Measurements from ENCODE around the gene MPP7. TPM values are rescaled to one million over a fixed set of nuclear protein-coding genes. Genes with fewer than 3 reads are reported as not detected.

Gene MPP7
- total RNA-seq, 6 donors from 2014 or later = 11.8 to 45.1 (median 24.3) TPM

GRCh38 chr10:28278842-28279241 is 24.0 kb downstream of the MPP7 start:
- TF ChIP-seq, protein P1, sequence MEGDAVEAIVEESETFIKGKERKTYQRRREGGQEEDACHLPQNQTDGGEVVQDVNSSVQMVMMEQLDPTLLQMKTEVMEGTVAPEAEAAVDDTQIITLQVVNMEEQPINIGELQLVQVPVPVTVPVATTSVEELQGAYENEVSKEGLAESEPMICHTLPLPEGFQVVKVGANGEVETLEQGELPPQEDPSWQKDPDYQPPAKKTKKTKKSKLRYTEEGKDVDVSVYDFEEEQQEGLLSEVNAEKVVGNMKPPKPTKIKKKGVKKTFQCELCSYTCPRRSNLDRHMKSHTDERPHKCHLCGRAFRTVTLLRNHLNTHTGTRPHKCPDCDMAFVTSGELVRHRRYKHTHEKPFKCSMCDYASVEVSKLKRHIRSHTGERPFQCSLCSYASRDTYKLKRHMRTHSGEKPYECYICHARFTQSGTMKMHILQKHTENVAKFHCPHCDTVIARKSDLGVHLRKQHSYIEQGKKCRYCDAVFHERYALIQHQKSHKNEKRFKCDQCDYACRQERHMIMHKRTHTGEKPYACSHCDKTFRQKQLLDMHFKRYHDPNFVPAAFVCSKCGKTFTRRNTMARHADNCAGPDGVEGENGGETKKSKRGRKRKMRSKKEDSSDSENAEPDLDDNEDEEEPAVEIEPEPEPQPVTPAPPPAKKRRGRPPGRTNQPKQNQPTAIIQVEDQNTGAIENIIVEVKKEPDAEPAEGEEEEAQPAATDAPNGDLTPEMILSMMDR (IDR thresholded peaks at IDR 0.05) = no peak
- TF ChIP-seq POLR2A (IDR thresholded peaks at IDR 0.05) (no peak), POLR2AphosphoS5 (IDR thresholded peaks at IDR 0.05) (no peak), EP300 (IDR thresholded peaks at IDR 0.05) (no peak)
- H3K9me3 ChIP-seq = no peaks in the 10 kb centered on the region
- no peak overlapping the region for H3K4me3 ChIP-seq
- no peak for DNase-seq
- WGBS, 2 donors = 58 to 77% methylated on average over 4 of the region's 4 CpGs
- H3K27ac ChIP-seq = no peak overlapping the region
- no peaks in the 10 kb centered on the region for H3K36me3 ChIP-seq
- ATAC-seq (ENCODE audit: low FRiP score in 2 of 2) = no peak
- H3K4me1 ChIP-seq = peaks cover 0 to 8% (median 0%) of the 10 kb centered on the region in 4 donors
- no peaks in the 10 kb centered on the region for H3K27me3 ChIP-seq

DNA sequence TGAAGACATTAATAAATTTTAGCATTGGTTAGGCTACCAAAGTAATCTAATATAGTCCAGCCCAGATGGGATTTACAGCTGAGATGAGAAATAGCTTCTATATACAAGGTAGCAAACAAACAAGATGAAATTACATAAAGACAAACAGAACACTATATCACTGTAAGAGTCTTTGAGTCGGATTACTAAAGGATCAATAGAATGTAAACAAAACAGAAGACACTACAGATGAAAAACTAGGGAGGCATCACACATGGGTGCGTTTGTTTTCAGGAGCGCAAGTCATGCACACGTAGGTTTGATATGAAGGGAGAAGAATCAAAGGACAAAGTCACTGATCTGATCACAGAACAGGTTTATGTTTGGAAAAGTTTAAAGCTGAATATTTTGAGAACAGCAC is 26.5 kb downstream of the MPP7 start:
- TF ChIP-seq POLR2AphosphoS5 (IDR thresholded peaks at IDR 0.05) (no peak), POLR2A (IDR thresholded peaks at IDR 0.05) (no peak)
- TF ChIP-seq, protein P1 (IDR thresholded peaks at IDR 0.05) = no peak
- Histone ChIP-seq H3K36me3 (no peaks in the 10 kb centered on the region), H3K4me1 (no peaks in the 10 kb centered on the region), H3K27me3 (no peaks in the 10 kb centered on the region), H3K4me3 (no peak overlapping the region), H3K27ac (no peak overlapping the region), H3K9me3 (no peaks in the 10 kb centered on the region)
- ATAC-seq (ENCODE audit: low FRiP score in 2 of 2) (no peak), DNase-seq (no peak)
- WGBS, 2 donors = 89 to 94% methylated on average over 4 of the region's 4 CpGs

DNA sequence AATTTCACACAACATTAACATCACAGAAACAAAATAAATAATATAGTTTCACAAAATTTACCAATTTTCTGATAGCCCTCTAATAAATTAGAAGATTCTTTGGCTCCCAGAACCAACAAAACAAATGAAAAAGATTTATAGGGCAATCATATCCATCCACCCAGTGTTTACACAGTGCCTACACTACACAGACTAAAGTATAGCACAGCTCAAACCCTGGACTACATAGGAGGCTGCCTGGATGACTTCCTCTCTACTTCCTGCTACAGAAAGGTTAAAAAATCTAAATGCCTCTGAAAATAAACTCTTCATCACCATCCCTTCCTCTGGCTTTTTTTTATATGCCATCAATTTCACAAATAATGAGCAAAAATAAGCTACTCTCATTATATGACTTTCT is 28.4 kb downstream of the MPP7 start:
- no peak for ATAC-seq (ENCODE audit: low FRiP score in 2 of 2)
- TF ChIP-seq EP300 (IDR thresholded peaks at IDR 0.05) = no peak
- TF ChIP-seq, protein P1 (IDR thresholded peaks at IDR 0.05) = no peak
- no peak for TF ChIP-seq POLR2A (IDR thresholded peaks at IDR 0.05)
- Histone ChIP-seq H3K4me1 (no peaks in the 10 kb centered on the region), H3K36me3 (no peaks in the 10 kb centered on the region), H3K4me3 (no peak overlapping the region), H3K27me3 (no peaks in the 10 kb centered on the region), H3K27ac (no peak overlapping the region), H3K9me3 (no peaks in the 10 kb centered on the region)
- no peak for DNase-seq

- DNase-seq (no peak), ATAC-seq (ENCODE audit: low FRiP score in 2 of 2) (no peak)
- Histone ChIP-seq H3K27ac (no peak overlapping the region), H3K36me3 (no peaks in the 10 kb centered on the region), H3K9me3 (no peaks in the 10 kb centered on the region), H3K4me1 (no peaks in the 10 kb centered on the region), H3K4me3 (no peak overlapping the region), H3K27me3 (no peaks in the 10 kb centered on the region)
- 75 to 76% methylated on average over 5 of the region's 5 CpGs for WGBS, 2 donors
- no peak for TF ChIP-seq POLR2AphosphoS5 (IDR thresholded peaks at IDR 0.05)
- TF ChIP-seq POLR2A (IDR thresholded peaks at IDR 0.05) = no peak
- TF ChIP-seq, protein P1 (IDR thresholded peaks at IDR 0.05) = no peak
- TF ChIP-seq EP300 (IDR thresholded peaks at IDR 0.05) = no peak
These were observed 29.5 kb downstream of the MPP7 start for GRCh38 chr10:28273343-28273742.

DNA sequence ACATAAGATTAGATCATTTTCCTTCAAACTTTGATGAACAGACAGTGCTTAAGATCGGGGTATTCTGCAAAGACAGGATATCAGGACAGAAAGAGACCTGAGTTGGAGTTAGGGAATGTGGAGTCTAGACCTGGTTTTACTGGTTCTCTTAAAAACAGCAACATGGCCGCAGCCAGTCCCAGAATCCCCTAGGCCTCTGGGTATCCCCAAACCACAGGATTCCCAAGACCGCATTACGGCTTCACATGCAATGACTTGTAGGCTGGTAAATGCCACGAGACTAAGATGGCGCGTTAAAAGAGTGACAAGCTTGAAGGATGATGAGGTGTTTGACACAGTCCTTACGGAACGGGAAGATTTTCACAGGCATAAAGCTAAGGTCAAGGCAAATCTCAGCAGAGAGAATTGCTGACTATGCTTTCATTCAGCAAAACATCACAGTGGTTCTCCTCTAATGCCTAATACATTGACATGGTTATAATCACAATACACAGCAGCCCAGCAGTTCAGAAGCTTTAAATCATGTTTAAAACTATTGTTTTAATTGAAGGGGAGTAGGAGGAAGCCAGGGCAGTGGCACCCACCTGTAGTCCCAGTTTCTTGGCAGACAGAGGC is 32.9 kb downstream of the MPP7 start:
- DNase-seq = no peak
- Histone ChIP-seq H3K9me3 (no peaks in the 10 kb centered on the region), H3K4me1 (no peaks in the 10 kb centered on the region), H3K27me3 (no peaks in the 10 kb centered on the region), H3K36me3 (no peaks in the 10 kb centered on the region), H3K4me3 (no peak overlapping the region), H3K27ac (no peak overlapping the region)
- WGBS, 2 donors = 83 to 85% methylated on average over 9 of the region's 9 CpGs
- no peak for ATAC-seq (ENCODE audit: low FRiP score in 2 of 2)
- TF ChIP-seq, protein P1 (IDR thresholded peaks at IDR 0.05) = no peak
- TF ChIP-seq POLR2A (IDR thresholded peaks at IDR 0.05) (no peak), EP300 (IDR thresholded peaks at IDR 0.05) (no peak), POLR2AphosphoS5 (IDR thresholded peaks at IDR 0.05) (no peak)

All from upper lobe of left lung (tissue), 6 donors.